Right lobe of liver (tissue), 6 donors: ENCODE measurements around the gene PRKAG2. TPM values are rescaled to one million over a fixed set of nuclear protein-coding genes. Genes with fewer than 3 reads are reported as not detected.

Source experiments
- ATAC-seq, 4 donors: fragments of 200-7000 bp; cut with Tn5 transposase; one replicate each; pipeline ENCODE4 v1.9.1; 2020; ENCODE audit warnings: mild to moderate bottlenecking in 4 of 4, moderate library complexity in 4 of 4
- DNase-seq, 3 donors: peaks; one replicate each; pipeline ENCODE4 v3.0.0-alpha.2; 2020
- H3K27ac ChIP-seq, 3 donors: fragments of 200-600 bp; one replicate each; pipeline ENCODE4 v1.8.0; 2022
- H3K27me3 ChIP-seq, 2 donors: fragments of 200-600 bp; one replicate each; pipeline ENCODE4 v1.8.0; 2022
- H3K36me3 ChIP-seq, 4 donors: fragments of 200-600 bp; sonication (generic) in 1 of 4; one replicate each; pipeline versions ENCODE4 v1.5.1 to v1.8.0; 2017 to 2022; ENCODE audit warnings: control low read depth in 1 of 4
- H3K4me1 ChIP-seq, 4 donors: fragments of 200-600 bp; sonication (generic) in 1 of 4; one replicate each; pipeline versions ENCODE4 v1.5.1 to v1.8.0; 2017 to 2022; ENCODE audit warnings: control low read depth in 1 of 4
- H3K4me3 ChIP-seq, 3 donors: fragments of 200-600 bp; one replicate each; pipeline ENCODE4 v1.8.0; 2022
- H3K9me3 ChIP-seq, 4 donors: fragments of 200-600 bp; sonication (generic) in 1 of 4; one replicate each; pipeline versions ENCODE4 v1.5.1 to v1.8.0; 2017 to 2022; ENCODE audit warnings: control low read depth in 1 of 4
- POLR2A ChIP-seq: fragments of 450-650 bp; IDR thresholded peaks from one replicate; pipeline ENCODE4 v1.6.1; 2017; ENCODE audit warnings: antibody characterized with exemption, mild to moderate bottlenecking
- WGBS: methylation state at CpG from one replicate; pipeline ENCODE4 v1.1.6; 2018; ENCODE audit warnings: low coverage, low lambda C conversion rate; ENCODE audit not compliant: insufficient coverage; ENCODE audit errors: missing lambda C conversion rate; 5-methylcytosine and 5-hydroxymethylcytosine counted together
- intact Hi-C, 2 donors: fragments of 100-400 bp; cut with DNase I; formaldehyde crosslinking; loops; one replicate each; pipeline versions ENCODE4 v1.11.2 to v1.14.1; 2022
- total RNA-seq, 6 experiments: library from RNA; depleted of rRNA in 2 of 6; stranded (reverse); fragments of >200 nt in 2 of 6; fragmentation: NEBNext Ultra II Directional in 3 of 6; extraction: Animal tissue kit (Norgen Biotek cat#: 25700) in 3 of 6; gene quantifications; one replicate each; pipeline versions ENCODE4 v1.1.0 to v1.2.4, GENCODE V29; 2016 to 2023
- TF ChIP-seq, protein P1 (sequence below), 4 donors: fragments of 200-600 bp in 3 of 4; fragments of 450-650 bp in 1 of 4; IDR thresholded peaks; one replicate each; pipeline versions ENCODE4 v1.5.1 to v1.8.0; 2016 to 2022; ENCODE audit warnings: antibody characterized with exemption in 4 of 4, mild to moderate bottlenecking in 2 of 4
- donor health status: DM: no; HTN: yes; CAD: no.
- donor health status: DM: no; HTN: no; CAD: no.
- donor health status: DM: no; HTN: no; CAD: no.
- donor health status: DM: no; HTN: yes; CAD: no.
- donor health status: DM: no; HTN: yes; CAD: no.

Gene PRKAG2
- total RNA-seq, 6 experiments from 2014 or later, result 20.6 to 63.6 (median 29.5) TPM

- H3K4me3 ChIP-seq, result no peak overlapping the region
- H3K4me1 ChIP-seq, result peaks cover 0 to 66% (median 35%) of the 10 kb centered on the region in 4 donors
- ATAC-seq (peak; percentile 14 to 33 (median 23)), DNase-seq (no peak)
- H3K36me3 ChIP-seq, result no peaks in the 10 kb centered on the region
- intact Hi-C loops, result no loop called here
- peak overlapping the region; percentile 52 to 99 (median 98) for H3K27ac ChIP-seq
- WGBS, result 28% methylated on average over 4 of the region's 11 CpGs
- TF ChIP-seq POLR2A, result no peak
- TF ChIP-seq, protein P1, sequence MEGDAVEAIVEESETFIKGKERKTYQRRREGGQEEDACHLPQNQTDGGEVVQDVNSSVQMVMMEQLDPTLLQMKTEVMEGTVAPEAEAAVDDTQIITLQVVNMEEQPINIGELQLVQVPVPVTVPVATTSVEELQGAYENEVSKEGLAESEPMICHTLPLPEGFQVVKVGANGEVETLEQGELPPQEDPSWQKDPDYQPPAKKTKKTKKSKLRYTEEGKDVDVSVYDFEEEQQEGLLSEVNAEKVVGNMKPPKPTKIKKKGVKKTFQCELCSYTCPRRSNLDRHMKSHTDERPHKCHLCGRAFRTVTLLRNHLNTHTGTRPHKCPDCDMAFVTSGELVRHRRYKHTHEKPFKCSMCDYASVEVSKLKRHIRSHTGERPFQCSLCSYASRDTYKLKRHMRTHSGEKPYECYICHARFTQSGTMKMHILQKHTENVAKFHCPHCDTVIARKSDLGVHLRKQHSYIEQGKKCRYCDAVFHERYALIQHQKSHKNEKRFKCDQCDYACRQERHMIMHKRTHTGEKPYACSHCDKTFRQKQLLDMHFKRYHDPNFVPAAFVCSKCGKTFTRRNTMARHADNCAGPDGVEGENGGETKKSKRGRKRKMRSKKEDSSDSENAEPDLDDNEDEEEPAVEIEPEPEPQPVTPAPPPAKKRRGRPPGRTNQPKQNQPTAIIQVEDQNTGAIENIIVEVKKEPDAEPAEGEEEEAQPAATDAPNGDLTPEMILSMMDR (IDR thresholded peaks at IDR 0.05), result no peak
- H3K9me3 ChIP-seq, result no peaks in the 10 kb centered on the region
- H3K27me3 ChIP-seq, result no peaks in the 10 kb centered on the region
Observed at GRCh38 chr7:151745706-151746105, 131.2 kb downstream of the PRKAG2 start.

DNA sequence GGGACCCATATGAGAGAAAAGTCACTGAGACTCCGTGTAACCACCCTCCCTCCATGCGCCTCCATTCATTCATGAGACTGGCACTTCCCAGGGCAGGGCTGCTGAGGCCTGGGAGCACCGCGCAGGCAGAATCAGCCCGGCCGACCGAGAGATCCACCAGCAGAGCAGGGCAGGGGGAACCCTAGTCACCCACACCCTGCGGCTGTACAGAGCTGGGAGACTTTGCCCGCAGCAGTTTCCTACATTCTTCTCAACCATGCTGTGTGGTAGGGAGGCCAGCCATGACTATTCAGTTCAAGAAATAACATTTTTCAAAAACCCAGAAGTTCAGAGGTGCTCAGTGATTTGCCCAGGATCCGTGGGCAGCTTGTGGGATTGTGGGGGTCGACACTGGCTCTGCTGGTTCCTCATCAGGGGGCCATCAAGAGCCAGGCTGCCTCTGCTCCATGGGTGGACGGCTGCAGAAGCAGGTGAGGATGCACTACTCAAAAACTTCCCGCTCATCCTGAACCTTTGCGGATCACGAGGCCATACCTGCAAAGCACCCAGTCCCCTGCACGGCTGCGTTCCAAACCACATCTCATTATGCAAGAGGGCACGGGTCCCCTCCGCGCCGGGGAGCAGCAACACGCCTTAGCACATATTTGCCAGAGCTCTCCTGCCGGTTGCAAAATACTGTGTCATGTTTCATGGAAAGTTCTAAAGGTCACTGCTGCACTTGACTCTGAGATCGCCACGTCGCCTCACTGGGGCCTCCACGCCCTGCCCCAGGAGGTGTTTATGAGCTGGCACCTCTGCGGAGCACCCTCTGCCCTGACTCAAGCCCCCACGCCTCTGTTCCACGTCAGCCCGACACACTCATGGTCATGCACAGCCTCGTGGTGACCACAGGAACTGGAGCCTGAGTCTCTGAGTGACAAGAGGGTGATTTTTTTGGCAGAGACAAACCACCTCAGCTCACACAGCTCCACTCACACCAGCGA is 132.0 kb downstream of the PRKAG2 start:
- ATAC-seq (peak; percentile 70 to 87 (median 82)), DNase-seq (peak; percentile 92 to 97 (median 96))
- 19% methylated on average over 12 of the region's 33 CpGs for WGBS
- H3K36me3 ChIP-seq, result no peaks in the 10 kb centered on the region
- intact Hi-C loops, result no loop called here
- no peaks in the 10 kb centered on the region for H3K27me3 ChIP-seq
- peak; percentile 58 for TF ChIP-seq POLR2A
- TF ChIP-seq, protein P1 (IDR thresholded peaks at IDR 0.05), result peak in 3 of 4 donors; percentile 26 to 43 (median 36)
- no peak overlapping the region for H3K4me3 ChIP-seq
- peak overlapping the region; percentile 52 to 99 (median 98) for H3K27ac ChIP-seq
- H3K9me3 ChIP-seq, result no peaks in the 10 kb centered on the region
- peaks cover 0 to 66% (median 35%) of the 10 kb centered on the region in 4 donors for H3K4me1 ChIP-seq

DNA sequence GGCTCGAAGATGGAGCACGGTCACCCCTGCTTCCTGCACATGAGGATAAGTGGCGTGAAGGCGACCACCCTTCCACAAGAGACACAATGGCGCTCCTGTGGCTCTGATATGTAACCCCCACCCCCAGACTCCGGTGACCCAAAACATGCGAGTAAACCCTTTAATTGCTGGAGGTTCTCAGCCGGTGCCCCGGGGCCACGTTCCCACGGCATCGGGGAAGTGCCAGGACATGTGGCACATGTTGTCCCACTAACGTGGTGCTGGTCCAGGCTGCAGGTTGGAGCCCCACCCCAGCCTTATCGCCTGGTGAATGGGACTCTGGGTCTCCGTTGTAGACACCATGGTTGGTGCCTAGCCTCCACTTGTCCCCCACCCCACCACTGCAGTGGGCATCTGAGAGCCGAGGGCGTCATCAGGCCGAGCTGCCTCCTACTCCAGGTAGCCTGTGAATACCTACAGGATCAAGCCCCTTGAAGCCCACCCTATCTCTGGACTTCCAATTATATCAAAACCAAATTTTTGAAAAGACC is 132.8 kb downstream of the PRKAG2 start:
- peak in 1 of 3 donors; percentile 53 for DNase-seq
- peaks cover 0 to 60% (median 34%) of the 10 kb centered on the region in 4 donors for H3K4me1 ChIP-seq
- no peak for ATAC-seq

DNA sequence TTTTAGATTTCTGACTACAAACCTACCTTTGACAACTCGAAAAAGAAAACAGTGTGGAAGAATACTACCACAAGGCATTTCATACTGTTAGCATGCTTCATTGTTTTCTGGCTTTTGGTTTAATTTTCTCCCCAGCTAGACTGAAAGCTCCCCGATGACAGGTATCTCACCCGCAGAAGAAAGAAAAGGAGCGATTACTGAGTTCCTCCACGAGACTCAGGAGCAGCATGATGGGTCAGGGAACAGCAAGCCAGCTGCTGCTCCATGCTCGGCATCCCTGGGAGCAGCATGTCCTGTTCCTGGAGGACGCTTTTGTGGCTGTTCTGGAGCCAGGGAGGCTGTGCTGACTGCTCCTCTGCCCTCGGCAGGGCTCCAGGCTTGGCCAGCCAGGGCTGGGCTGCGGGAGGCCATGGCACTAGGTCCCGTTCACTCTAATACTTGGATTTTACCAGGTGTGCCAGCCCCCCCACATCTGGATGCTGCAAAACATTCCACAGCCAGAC is 133.4 kb downstream of the PRKAG2 start:
- Histone ChIP-seq H3K4me1 (peaks cover 0 to 57% (median 32%) of the 10 kb centered on the region in 4 donors), H3K27me3 (no peaks in the 10 kb centered on the region), H3K27ac (peak overlapping the region in 2 of 3 donors; percentile 96 to 99), H3K36me3 (no peaks in the 10 kb centered on the region), H3K4me3 (peak overlapping the region in 1 of 3 donors; percentile 9), H3K9me3 (no peaks in the 10 kb centered on the region)
- intact Hi-C loops, result no loop called here
- WGBS, result 18% methylated on average over 9 of the region's 10 CpGs
- peak; percentile 44 to 79 (median 66) for ATAC-seq
- peak; percentile 67 to 94 (median 90) for DNase-seq
- TF ChIP-seq POLR2A, result peak; percentile 42
- TF ChIP-seq, protein P1 (IDR thresholded peaks at IDR 0.05), result no peak

More for the DNA sequence above, 132.8 kb downstream of the PRKAG2 start:
- Histone ChIP-seq H3K27me3 (no peaks in the 10 kb centered on the region), H3K36me3 (no peaks in the 10 kb centered on the region), H3K4me3 (no peak overlapping the region), H3K9me3 (no peaks in the 10 kb centered on the region), H3K27ac (peak overlapping the region; percentile 51 to 99 (median 96))
- no peak for TF ChIP-seq POLR2A
- TF ChIP-seq, protein P1 (IDR thresholded peaks at IDR 0.05), result no peak
- no CpG with 5 or more reads among the region's 18 CpGs for WGBS
- intact Hi-C loops, result no loop called here
